HEK293 (cell line): Measurements from ENCODE around the gene STARD13.

ENCODE experiments used
- CTCF ChIA-PET: fragments of 350-600 bp; formaldehyde crosslinking; extraction: SDS; loops from one replicate; lab custom pipeline; 2021; ENCODE audit warnings: antibody characterized with exemption; lab: Yijun Ruan, JAX
- POLR2A ChIA-PET: fragments of 300-600 bp; formaldehyde crosslinking; extraction: SDS; loops from one replicate; lab custom pipeline; 2020; ENCODE audit warnings: antibody characterized with exemption, inconsistent platforms; lab: Yijun Ruan, JAX
- H3K27ac ChIP-seq: fragments of 200-500 bp; sonication (Bioruptor generic); 2 replicates; pipeline ENCODE4 v1.5.1; 2014; ENCODE audit warnings: low read depth, low read length, control low read depth, inconsistent platforms; ENCODE audit errors: extremely low read depth
- H3K36me3 ChIP-seq, 2 experiments: fragments of 200-500 bp in 1 of 2; sonication (Bioruptor generic) in 1 of 2; 1 replicate in 1 of 2; 2 replicates in 1 of 2; pipeline ENCODE4 v1.5.1; 2014 to 2017; ENCODE audit warnings: inconsistent platforms in 2 of 2, low read length in 2 of 2; ENCODE audit not compliant: control insufficient read depth in 2 of 2, insufficient read depth in 1 of 2
- H3K4me1 ChIP-seq: fragments of 200-500 bp; sonication (Bioruptor generic); 2 replicates; pipeline ENCODE4 v1.5.1; 2014; ENCODE audit warnings: mild to moderate bottlenecking, low read length, inconsistent platforms; ENCODE audit not compliant: control insufficient read depth, insufficient read depth
- H3K4me3 ChIP-seq: 2 replicates; pipeline ENCODE4 v1.5.1; 2011; ENCODE audit warnings: low read depth, mild to moderate bottlenecking, control low read depth, low read length, moderate library complexity
- H3K9me3 ChIP-seq: fragments of 200-500 bp; sonication (Bioruptor generic); 2 replicates; pipeline ENCODE4 v1.5.1; 2014; ENCODE audit warnings: low read depth, low read length, inconsistent platforms; ENCODE audit not compliant: control insufficient read depth, insufficient read depth
- OVOL3 ChIP-seq: fragments of 450-650 bp; formaldehyde crosslinking; IDR thresholded peaks from 2 replicates; pipeline ENCODE4 v1.5.1; 2016; ENCODE audit warnings: missing biosample characterization, missing genetic modification characterization
- RBAK ChIP-seq: fragments of 450-650 bp; formaldehyde crosslinking; IDR thresholded peaks from 2 replicates; pipeline ENCODE4 v1.5.1; 2016; ENCODE audit warnings: missing biosample characterization, missing genetic modification characterization
- SETDB1 ChIP-seq: IDR thresholded peaks from one replicate; pipeline ENCODE4 v1.6.1; 2017; ENCODE audit warnings: mild to moderate bottlenecking, low read length, moderate library complexity, mixed read lengths; ENCODE audit not compliant: insufficient read length
- ZIC2 ChIP-seq: fragments of 450-650 bp; formaldehyde crosslinking; IDR thresholded peaks from 2 replicates; pipeline ENCODE4 v1.5.1; 2016; ENCODE audit warnings: missing biosample characterization, missing genetic modification characterization
- ZNF146 ChIP-seq: fragments of 450-650 bp; formaldehyde crosslinking; IDR thresholded peaks from 2 replicates; pipeline ENCODE4 v1.5.1; 2016; ENCODE audit warnings: missing biosample characterization, missing genetic modification characterization
- ZNF155 ChIP-seq: fragments of 450-650 bp; formaldehyde crosslinking; IDR thresholded peaks from 2 replicates; pipeline ENCODE4 v1.5.1; 2016; ENCODE audit warnings: missing biosample characterization, missing genetic modification characterization
- ZNF19 ChIP-seq: fragments of 450-650 bp; formaldehyde crosslinking; IDR thresholded peaks from 2 replicates; pipeline ENCODE4; 2016; ENCODE audit warnings: missing biosample characterization, missing genetic modification characterization, low read depth
- ZNF211 ChIP-seq: fragments of 450-650 bp; formaldehyde crosslinking; IDR thresholded peaks from 2 replicates; pipeline ENCODE4 v1.5.1; 2016; ENCODE audit warnings: low read depth, missing biosample characterization, missing genetic modification characterization
- ZNF248 ChIP-seq: fragments of 450-650 bp; formaldehyde crosslinking; IDR thresholded peaks from 2 replicates; pipeline ENCODE4 v1.5.1; 2017; ENCODE audit warnings: missing biosample characterization, missing genetic modification characterization
- ZNF394 ChIP-seq: fragments of 450-650 bp; formaldehyde crosslinking; IDR thresholded peaks from 2 replicates; pipeline ENCODE4 v1.5.1; 2016; ENCODE audit warnings: missing biosample characterization, missing genetic modification characterization, mild to moderate bottlenecking, moderate library complexity, borderline replicate concordance
- ZNF416 ChIP-seq: fragments of 450-650 bp; formaldehyde crosslinking; IDR thresholded peaks from 2 replicates; pipeline ENCODE4 v1.5.1; 2016; ENCODE audit warnings: missing biosample characterization, missing genetic modification characterization
- ZNF423 ChIP-seq: fragments of 450-650 bp; formaldehyde crosslinking; IDR thresholded peaks from 2 replicates; pipeline ENCODE4 v1.5.1; 2016; ENCODE audit warnings: missing biosample characterization, missing genetic modification characterization
- ZNF48 ChIP-seq: fragments of 450-650 bp; formaldehyde crosslinking; IDR thresholded peaks from 2 replicates; pipeline ENCODE4 v1.5.1; 2016; ENCODE audit warnings: missing biosample characterization, missing genetic modification characterization
- ZNF660 ChIP-seq: fragments of 450-650 bp; IDR thresholded peaks from 2 replicates; pipeline ENCODE4 v1.5.1; 2018; ENCODE audit warnings: missing biosample characterization, mild to moderate bottlenecking, missing genetic modification characterization
- ZNF768 ChIP-seq: fragments of 450-650 bp; formaldehyde crosslinking; IDR thresholded peaks from 2 replicates; pipeline ENCODE4 v1.5.1; 2018; ENCODE audit warnings: missing biosample characterization, mild to moderate bottlenecking, missing genetic modification characterization
- TF ChIP-seq, protein P1 (sequence below): fragments of 450-650 bp; formaldehyde crosslinking; IDR thresholded peaks from 2 replicates; pipeline ENCODE4 v1.5.1; 2016; ENCODE audit warnings: missing biosample characterization, missing genetic modification characterization
- TF ChIP-seq, protein P2 (sequence below): fragments of 450-650 bp; IDR thresholded peaks from 2 replicates; pipeline ENCODE4 v1.5.1; 2018; ENCODE audit warnings: missing biosample characterization, missing genetic modification characterization
- TF ChIP-seq, protein P3 (sequence below): fragments of 450-650 bp; formaldehyde crosslinking; IDR thresholded peaks from 2 replicates; pipeline ENCODE4 v1.5.1; 2016; ENCODE audit warnings: missing biosample characterization, missing genetic modification characterization
- TF ChIP-seq, protein P4 (sequence below): fragments of 450-650 bp; formaldehyde crosslinking; IDR thresholded peaks from 2 replicates; pipeline ENCODE4 v1.5.1; 2016; ENCODE audit warnings: missing biosample characterization, missing genetic modification characterization

STARD13 gene

DNA sequence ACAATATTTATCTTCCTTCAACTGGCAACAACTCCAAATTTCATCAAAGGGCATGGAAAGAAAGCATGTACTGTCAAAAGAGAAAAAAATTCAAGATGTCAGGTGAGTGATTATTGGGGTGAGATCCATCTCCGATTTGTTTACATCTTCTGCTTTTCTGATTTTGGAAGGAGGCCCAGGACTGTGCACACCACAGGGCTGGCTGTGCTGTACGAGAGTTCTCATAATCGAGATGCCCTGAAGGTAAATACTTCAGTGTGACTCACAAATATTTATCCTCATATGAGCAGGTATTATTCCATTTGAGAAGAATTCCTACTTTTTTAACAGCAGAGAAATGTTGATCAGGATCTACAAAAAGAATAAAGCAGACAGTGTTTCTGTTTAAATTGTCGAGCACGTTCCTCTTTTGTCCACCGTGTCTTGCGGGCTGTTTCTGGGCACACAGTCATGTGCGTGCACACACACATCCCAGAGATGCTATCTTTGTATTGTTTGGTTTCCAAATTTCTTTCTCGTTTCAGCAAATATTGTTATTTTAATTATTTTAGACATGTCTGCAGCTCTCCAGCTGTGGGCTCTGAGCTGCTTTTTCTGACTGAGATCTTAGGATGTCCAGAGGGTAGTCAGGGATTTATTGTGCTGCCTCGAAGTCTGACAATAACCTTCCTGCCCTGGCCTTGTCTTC is 165.6 kb downstream of the STARD13 start:
- ChIA-PET POLR2A (no interaction called here), CTCF (no interaction called here)
- no peak for TF ChIP-seq SETDB1
- TF ChIP-seq, protein P1, sequence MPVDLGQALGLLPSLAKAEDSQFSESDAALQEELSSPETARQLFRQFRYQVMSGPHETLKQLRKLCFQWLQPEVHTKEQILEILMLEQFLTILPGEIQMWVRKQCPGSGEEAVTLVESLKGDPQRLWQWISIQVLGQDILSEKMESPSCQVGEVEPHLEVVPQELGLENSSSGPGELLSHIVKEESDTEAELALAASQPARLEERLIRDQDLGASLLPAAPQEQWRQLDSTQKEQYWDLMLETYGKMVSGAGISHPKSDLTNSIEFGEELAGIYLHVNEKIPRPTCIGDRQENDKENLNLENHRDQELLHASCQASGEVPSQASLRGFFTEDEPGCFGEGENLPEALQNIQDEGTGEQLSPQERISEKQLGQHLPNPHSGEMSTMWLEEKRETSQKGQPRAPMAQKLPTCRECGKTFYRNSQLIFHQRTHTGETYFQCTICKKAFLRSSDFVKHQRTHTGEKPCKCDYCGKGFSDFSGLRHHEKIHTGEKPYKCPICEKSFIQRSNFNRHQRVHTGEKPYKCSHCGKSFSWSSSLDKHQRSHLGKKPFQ = no peak
- Histone ChIP-seq H3K9me3 (no peaks in the 10 kb centered on the region), H3K4me1 (no peaks in the 10 kb centered on the region), H3K4me3 (no peak overlapping the region), H3K36me3 (peaks cover 0 to 4% of the 10 kb centered on the region in 2 experiments; a peak in 1 of 3 replicates), H3K27ac (no peak overlapping the region)

DNA sequence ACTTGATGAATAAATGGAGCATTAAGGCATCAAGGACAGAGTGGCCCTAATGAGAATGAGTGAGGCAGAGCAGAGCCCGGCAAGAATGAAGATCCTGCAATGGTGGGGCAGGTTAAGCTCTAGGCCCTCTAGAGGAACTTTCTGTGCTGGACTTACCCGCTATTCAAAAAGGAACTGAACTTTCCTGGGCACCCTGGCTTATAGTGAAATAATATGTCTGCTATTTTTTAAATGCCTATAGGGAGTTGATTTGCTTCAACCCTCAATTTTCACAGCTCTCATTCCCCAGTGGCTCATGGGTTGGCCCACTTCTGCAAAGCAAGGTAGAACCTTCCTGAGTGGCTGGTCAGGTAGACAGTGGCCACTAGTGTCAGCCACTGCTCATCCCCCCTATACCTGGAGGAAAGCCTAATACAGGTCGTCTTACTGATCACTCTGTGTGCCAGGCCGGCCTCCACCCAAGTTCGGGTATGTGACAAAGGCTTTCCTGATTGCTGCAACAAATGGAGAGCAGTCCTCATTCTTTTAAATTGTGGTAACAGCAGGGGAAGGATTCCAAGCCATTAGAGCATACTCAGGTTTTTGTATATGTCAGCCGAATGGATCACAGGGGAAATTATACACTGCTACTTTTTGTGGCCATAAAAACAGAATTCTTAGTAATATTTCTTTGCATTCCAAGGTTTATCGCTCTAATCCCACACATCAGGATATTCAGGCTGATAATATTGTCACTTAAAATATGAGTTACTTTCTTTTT is 166.4 kb downstream of the STARD13 start:
- TF ChIP-seq ZIC2 (tag by site-specific recombination) = no peak
- TF ChIP-seq ZNF768 = no peak
- TF ChIP-seq ZNF248 (tag by site-specific recombination) = no peak
- no peak for TF ChIP-seq ZNF660
- no peak for TF ChIP-seq ZNF146 (tag by site-specific recombination)
- no peak for TF ChIP-seq ZNF155 (tag by site-specific recombination)
- TF ChIP-seq, protein P2, sequence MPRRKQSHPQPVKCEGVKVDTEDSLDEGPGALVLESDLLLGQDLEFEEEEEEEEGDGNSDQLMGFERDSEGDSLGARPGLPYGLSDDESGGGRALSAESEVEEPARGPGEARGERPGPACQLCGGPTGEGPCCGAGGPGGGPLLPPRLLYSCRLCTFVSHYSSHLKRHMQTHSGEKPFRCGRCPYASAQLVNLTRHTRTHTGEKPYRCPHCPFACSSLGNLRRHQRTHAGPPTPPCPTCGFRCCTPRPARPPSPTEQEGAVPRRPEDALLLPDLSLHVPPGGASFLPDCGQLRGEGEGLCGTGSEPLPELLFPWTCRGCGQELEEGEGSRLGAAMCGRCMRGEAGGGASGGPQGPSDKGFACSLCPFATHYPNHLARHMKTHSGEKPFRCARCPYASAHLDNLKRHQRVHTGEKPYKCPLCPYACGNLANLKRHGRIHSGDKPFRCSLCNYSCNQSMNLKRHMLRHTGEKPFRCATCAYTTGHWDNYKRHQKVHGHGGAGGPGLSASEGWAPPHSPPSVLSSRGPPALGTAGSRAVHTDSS (tag by site-specific recombination) = no peak
- TF ChIP-seq ZNF19 = no peak
- TF ChIP-seq ZNF394 (tag by site-specific recombination) = no peak
- no peak for TF ChIP-seq ZNF423 (tag by site-specific recombination)
- no peaks in the 10 kb centered on the region for H3K4me1 ChIP-seq
- ChIA-PET POLR2A (no interaction called here), CTCF (no interaction called here)
- no peak overlapping the region for H3K4me3 ChIP-seq
- no peak overlapping the region for H3K27ac ChIP-seq
- H3K9me3 ChIP-seq = no peaks in the 10 kb centered on the region
- H3K36me3 ChIP-seq = peaks cover 0 to 4% of the 10 kb centered on the region in 2 experiments; a peak in 1 of 3 replicates

DNA sequence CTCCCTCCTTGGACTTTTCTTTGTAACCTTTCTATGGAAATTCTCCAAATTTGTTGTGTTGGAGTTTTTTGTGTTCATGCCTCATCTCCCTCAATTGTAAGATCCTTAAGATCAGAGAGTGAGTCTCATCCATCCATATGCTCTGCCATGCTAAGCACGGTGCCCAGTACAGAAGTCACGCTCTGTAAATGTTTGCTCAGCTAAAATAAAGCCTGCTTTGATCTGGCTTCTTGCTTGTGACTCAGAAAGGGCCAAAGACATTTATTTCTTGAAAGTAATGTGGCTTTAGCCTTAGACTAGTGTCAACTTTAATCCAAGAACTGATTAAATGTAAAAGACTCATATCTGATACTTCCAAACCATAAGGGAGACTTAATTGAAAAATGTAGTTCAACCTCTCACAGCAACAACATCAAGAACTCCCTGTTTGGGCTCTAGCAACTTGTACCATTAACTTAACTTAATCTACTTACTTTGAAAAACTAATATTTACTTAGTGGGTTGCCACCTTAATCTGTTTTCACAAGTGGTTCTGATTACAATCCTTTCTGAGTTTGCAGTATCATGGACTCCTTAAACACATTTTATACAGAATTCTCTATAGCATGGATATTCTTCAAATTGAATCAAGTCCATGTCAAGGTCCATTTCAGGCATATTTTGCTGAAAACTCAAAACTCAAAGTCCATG is 169.1 kb downstream of the STARD13 start:
- CTCF ChIA-PET = no interaction called here
- no peaks in the 10 kb centered on the region for H3K9me3 ChIP-seq
- peaks cover 0 to 9% of the 10 kb centered on the region in 2 experiments; a peak in 1 of 3 replicates for H3K36me3 ChIP-seq
- no peak overlapping the region for H3K27ac ChIP-seq
- H3K4me1 ChIP-seq = no peaks in the 10 kb centered on the region
- H3K4me3 ChIP-seq = no peak overlapping the region
- POLR2A ChIA-PET = no interaction called here
- TF ChIP-seq RBAK (tag by site-specific recombination) = no peak
- TF ChIP-seq ZNF416 (tag by site-specific recombination) = no peak
- TF ChIP-seq, protein P3, sequence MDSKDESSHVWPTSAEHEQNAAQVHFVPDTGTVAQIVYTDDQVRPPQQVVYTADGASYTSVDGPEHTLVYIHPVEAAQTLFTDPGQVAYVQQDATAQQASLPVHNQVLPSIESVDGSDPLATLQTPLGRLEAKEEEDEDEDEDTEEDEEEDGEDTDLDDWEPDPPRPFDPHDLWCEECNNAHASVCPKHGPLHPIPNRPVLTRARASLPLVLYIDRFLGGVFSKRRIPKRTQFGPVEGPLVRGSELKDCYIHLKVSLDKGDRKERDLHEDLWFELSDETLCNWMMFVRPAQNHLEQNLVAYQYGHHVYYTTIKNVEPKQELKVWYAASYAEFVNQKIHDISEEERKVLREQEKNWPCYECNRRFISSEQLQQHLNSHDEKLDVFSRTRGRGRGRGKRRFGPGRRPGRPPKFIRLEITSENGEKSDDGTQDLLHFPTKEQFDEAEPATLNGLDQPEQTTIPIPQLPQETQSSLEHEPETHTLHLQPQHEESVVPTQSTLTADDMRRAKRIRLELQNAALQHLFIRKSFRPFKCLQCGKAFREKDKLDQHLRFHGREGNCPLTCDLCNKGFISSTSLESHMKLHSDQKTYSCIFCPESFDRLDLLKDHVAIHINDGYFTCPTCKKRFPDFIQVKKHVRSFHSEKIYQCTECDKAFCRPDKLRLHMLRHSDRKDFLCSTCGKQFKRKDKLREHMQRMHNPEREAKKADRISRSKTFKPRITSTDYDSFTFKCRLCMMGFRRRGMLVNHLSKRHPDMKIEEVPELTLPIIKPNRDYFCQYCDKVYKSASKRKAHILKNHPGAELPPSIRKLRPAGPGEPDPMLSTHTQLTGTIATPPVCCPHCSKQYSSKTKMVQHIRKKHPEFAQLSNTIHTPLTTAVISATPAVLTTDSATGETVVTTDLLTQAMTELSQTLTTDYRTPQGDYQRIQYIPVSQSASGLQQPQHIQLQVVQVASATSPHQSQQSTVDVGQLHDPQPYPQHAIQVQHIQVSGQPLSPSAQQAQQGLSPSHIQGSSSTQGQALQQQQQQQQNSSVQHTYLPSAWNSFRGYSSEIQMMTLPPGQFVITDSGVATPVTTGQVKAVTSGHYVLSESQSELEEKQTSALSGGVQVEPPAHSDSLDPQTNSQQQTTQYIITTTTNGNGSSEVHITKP = no peak
- no peak for TF ChIP-seq ZNF48 (tag by site-specific recombination)
- TF ChIP-seq OVOL3 (tag by site-specific recombination) = no peak
- TF ChIP-seq ZNF211 = no peak
- TF ChIP-seq, protein P4, sequence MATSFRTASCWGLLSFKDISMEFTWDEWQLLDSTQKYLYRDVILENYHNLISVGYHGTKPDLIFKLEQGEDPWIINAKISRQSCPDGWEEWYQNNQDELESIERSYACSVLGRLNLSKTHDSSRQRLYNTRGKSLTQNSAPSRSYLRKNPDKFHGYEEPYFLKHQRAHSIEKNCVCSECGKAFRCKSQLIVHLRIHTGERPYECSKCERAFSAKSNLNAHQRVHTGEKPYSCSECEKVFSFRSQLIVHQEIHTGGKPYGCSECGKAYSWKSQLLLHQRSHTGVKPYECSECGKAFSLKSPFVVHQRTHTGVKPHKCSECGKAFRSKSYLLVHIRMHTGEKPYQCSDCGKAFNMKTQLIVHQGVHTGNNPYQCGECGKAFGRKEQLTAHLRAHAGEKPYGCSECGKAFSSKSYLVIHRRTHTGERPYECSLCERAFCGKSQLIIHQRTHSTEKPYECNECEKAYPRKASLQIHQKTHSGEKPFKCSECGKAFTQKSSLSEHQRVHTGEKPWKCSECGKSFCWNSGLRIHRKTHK (tag by site-specific recombination) = no peak
